HG02885 (cell line): ENCODE data around the gene PI4KB.
"Not testable (repeated sequence)": the region's sequence is repeated elsewhere in the genome, so short reads cannot be mapped to it uniquely, and the experiment has no call there.

Experiments used
- ATAC-seq: cut with Tn5 transposase; IDR thresholded peaks from one replicate; pipeline ENCODE4 v1.9.1; 2021; ENCODE audit warnings: mild to moderate bottlenecking; ENCODE audit not compliant: unreplicated experiment, poor library complexity

PI4KB gene

DNA sequence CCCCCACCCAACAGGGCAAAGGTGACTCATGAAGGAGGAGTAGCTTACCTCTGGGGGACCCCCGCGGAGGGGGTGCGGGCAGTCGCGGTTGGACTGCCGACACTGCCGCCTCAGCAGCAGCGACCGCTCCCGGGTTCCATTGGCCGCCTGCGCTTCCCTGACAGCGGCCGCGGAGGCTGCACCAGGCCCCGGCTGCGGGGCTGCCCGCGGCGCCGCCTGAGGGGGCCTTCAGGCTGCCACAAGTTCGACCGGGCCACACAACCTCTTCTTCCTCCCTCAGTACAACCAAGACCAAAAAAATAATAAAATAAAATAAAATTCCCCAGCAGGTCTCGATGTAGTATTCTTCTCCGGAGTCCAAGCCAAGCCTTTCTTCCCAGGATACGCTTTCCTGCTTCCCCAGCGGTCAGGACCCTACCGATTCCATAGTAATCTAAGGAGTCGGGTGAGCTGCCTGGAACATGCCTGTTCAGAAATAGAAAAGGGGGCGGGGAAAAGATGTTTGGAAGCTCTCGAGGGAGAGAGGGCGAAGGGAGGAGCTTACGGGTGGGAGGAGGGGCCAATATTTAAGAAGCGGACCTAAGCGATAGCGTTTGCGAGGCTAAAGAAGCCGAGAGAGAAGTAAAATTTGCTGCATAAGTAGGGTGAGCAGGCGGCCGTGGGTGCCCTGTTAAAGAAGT, at the start of gene PI4KB:
PI4KB (minus strand) TSS at position 194 of the 680 bp plus-strand sequence. CDS start 10,935 bp downstream, outside the sequence.
- peak; percentile 83 for ATAC-seq

DNA sequence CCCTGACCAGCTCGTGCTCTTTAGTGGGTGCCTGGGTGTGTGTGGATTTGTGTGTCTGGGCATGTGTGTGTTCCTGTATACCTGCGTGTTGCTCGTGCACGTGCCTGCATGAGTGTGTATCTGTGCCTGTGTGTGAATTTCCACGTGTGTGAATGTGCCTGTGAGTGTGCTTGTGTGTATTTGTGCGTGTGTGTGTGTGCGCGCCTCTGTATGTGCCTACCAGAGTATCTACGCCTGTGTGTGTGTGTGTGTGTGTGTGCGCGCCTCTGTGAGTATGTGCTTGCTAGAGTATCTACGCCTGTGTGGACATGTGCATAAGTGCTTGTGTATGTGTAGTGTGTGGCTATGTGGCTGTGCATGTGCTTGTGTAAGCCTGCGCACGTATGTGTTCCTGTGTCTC, 46.0 kb upstream of the PI4KB start:
- no peak for ATAC-seq

DNA sequence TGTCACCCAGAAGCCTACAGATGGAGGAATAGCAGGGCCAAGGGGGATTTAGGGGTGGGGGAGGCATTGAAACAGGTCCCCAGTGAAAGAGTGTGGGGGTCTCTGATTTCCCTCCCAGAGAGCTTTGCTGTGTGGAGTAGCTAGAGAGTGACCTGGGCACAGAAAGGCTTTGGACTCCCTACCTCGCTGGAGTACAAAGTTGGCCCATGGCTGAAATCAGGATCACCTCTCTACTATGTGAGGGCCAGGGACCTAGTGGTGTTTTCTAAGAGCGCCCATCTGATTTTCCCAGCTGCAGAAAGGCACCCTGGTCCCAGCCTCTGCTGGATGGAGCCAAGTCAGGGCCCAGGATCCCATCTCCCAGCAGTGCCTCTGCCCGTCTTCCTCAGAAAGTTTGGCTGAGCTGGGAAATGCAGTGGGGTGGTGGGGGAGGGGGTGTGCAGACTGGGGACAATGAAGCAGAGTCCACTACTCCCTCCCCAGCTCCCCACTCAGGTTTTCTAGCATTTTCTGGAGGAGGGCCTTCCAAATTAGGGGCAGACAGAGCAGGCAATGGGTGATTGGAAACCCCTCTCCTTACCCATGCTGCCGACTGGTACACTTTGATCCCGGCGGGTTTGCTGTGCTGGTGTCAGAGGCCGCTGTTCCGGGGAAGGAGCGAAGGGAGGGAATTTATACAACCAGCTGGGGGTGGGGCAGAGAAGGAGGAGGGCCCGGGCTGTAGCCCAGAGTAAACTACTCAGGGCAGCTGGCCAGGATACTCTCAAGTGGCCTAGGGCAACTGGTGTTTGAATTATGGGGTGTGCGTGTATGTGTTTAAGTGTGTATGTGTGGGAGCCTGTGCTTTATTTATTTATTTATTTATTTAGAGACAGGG, 45.1 kb upstream of the PI4KB start, which contains the start of gene SELENBP1:
SELENBP1 (minus strand) TSS at position 648 of the 877 bp plus-strand sequence; CDS start at position 584, 64 bp downstream.
- ATAC-seq: no peak

DNA sequence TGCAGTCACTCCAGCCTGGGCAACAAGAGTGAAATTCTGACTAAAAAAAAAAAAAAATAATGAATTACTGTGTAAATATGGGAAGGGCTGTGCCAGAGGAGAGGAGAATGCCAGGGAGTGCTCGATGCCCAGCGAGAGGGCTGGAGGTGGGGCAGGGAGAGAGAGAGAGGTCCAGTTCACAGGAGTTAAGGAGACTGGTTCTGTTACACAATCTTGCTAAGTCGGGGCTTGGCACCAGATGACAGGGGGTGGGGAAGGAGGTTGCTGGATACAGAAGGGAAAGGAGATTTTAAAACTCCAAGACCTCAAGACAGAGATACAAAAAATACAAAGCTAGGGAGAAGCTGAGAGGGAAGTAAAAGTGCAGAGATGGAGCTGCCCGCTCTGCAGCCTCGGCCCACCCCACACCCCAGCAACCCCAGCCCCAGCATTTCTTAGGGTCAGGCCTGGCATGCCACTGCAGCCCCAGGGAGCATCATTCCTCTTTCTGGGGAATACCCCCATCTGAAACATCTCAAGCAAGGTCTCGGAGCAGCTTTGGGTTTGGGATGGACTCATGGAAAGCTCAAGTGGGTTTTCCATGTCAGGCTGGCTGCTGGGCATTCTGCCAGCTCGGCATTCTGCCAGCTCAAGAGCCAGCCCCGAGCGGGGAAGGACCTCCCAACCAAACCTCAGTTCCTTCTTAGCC, 44.3 kb upstream of the PI4KB start:
- no peak for ATAC-seq

DNA sequence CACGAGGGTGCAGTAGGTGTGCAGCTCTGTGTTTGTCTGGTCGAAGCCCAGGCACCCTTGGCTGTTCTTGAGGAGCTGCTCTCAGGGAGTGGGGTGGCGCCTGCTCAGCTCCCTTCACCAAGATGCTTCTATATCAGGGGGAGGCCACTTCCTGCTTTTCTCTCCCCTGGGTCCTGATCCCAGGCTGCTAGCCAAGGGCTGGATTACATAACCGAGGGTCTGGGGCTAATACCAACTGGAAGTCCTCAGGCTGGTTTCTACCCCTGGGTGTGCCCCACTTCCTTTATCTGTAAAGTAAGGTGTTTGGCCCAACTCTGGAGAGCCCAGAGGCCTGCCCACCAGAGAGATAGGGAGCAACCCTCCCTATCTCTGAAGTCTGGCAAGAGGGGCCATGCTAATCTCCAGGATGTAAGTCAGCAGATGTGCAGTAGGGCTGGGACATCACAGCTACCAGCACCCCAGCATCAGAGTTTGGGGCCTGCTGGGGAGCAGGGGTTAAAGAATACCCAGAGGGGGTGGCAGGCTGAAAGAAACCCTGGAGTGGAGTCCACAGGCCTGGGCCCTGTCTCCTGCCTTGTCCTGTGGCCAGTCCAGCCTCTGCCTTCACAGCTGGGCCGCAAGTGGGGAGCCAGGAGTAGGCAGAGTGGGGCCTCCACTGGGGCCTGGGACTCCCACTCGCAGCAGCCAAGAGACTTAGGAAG, 43.1 kb upstream of the PI4KB start:
- no peak for ATAC-seq

DNA sequence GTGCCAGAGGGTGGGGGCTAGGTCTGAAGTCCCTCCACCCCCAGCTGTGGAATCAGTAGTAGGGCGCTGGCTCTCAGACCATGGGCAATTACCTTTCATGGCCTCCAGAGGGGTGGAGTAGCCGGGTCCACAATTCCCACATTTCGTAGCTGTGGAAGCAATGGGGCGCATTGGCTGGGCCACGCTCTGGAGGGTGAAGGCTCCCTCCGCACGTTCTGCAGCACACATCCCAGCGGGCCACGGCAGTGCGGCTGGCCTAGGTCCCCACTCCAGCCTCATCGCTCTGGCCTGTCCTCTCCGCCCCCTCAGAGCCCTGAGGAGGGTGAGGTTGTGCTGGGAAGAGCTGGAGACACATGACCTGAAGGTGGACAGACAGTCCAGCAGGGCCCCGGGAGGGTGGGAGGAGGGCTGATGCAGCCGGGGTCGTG, 42.4 kb upstream of the PI4KB start:
- ATAC-seq: no peak

DNA sequence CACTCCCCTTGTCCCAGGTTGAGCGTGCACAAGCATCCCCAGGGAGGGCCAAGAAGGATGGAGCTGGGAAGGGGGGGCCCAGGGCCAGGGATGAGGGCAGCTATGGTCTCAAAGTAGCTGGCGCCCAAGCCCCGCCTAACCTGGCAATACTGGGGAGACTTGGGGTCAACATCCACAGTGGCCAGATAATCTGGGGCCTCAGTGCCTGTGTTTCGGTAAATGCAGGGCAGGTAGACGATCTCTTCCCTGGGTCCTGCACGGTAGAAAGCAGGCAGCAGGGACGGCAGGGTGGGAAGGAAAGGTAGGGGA, 42.0 kb upstream of the PI4KB start:
- no peak for ATAC-seq

DNA sequence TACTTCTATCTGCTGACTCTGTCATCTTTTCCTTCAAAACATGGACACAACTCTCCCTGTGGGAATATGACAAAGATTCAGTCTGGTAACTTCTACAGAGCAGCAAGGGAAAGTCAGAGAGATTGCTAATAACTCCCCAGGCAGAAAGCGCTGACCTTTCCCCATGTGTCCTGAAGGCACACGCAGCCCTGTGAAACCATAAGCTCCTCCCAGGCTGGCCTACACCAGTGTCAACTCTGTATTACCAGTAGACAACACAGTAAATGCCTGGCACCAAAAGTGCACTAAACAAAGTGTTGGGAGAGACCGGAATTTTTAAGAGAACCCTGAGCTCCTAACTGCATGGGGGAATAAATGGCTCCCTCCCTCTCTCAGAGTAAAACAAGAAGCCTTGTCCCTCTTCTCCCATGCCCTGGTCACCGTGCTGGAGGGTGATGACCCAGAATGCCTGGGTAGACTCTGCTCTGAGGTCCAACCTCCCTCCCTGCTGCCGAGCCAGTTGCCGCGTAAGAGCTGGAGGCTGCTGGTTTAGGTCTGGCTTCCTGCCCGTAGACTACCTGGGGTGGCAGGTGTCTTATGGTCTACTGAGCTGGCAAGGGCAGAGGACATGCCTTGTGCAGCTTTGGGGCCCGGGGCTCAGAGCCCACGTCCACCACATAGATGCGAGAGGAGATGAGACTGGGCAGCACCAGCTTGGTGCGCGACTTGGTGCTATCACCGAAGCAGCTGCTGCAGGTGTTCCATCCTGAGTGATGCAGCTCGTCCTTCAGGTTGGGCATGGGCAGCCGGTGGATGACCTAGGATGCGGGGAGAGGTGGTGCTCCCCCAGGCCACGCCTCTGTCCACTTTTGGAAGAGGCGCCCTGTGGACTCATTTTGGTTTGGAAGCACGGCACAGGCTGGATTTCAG, 41.4 kb upstream of the PI4KB start:
- no peak for ATAC-seq

DNA sequence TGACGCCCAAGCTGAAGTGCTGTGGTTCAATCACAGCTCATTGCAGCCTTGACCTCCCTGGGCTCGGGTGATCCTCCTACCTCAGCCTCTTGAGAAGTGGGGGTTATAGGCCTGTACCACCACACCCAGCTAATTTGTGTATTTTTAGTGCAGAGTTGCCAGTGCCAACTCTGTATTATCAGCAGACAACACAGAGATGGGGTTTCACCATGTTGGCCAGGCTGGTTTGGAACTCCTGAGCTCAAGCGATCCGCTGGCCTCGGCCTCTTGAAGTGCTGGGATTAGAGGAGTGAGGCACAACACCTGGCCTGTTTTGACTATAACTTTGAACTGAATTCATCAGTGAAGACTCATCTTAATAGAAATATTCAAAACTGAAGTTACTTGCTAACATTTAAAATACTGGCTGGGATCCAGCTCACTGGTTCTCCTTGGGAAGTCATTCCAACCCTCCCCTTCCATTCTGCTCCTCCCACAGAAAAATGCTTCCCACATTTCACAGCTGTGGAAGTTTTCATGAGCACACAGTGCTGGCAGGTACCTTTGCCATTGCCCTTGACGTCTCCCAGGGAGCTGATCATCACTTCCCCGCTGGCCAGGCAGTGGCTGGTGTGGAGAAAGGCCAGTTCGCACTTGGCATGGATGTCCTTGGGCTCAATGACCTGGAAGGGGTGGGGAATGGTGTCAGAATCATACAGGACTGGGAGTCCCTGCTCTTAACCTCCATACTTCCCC, 40.6 kb upstream of the PI4KB start:
- no peak for ATAC-seq

DNA sequence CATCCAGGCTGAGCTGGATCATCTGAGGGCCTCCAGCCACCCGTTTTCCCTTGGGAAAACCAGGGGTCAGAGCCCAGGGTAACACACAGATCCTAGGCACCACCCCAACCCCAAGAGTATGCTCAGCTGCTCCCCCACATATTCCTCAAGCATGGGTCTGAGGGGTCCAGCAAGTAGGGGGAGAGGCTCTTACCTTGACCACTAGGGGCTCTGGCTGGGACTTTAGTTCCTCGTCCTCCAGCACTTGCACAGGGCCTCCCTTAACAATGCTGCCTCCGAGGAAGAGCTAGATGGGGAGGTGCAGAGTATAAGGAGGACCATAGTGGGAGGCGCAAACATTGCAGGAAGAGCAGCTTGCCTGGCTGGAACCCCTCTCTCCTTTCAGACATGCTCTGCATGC, 37.8 kb upstream of the PI4KB start:
- ATAC-seq: no peak

DNA sequence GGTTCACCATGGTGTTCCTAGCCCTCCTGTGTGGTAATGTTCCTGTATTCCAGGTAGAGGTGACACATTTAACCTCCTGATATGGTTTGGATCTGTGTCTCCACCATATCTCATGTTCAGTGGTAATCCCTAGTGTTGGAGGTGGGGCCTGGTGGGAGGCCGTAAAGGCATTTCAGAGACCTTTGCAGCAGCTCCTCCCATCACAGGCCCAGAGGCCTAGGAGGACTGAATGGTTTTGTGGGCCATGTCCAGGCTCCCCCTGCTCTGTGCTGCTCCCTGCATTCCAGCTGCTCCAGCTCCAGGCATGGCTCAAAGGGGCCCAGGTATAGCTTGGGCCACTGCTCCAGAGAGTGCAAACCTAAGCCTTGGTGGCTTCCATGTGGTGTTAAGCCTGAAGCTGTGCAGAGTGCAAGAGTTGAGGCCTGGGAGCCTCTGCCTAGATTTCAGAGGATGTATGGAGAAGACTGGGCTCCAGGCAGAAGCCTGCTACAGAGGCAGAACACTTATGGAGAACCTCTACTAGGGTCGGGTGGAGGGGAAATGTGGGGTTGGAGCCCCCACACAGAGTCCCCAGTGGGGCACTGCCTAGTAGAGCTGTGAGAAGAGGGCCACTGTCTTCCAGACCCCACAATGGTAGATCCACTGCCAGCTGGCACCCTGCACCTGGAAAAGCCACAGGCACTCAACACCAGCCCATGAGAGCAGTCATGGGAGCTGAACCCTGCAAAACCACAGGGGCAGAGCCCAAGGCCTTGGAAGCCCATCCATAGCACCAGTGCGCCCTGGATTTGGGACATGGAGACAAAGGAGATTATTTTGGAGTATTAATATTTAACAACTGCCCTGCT, 35.3 kb upstream of the PI4KB start:
- no peak for ATAC-seq

DNA sequence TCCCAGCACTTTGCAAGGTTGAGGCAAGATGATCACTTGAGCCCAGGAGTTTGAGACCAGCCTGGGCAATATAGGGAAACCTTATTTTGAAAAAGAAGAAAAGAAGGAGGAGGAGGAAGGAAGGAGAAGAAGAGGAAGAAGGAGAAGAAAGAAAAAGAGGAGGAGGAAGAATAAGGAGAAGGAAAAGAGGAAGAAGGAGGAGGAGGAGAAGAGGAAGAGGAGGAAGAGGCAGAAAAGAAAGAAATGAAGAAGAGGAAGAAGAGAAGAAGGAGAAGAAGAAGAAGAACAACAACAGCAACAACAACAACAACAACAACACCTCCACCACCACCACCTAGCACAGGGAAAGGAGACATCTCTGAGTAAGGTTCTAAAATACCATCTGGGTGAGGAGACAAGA, 34.7 kb upstream of the PI4KB start:
- no peak for ATAC-seq

DNA sequence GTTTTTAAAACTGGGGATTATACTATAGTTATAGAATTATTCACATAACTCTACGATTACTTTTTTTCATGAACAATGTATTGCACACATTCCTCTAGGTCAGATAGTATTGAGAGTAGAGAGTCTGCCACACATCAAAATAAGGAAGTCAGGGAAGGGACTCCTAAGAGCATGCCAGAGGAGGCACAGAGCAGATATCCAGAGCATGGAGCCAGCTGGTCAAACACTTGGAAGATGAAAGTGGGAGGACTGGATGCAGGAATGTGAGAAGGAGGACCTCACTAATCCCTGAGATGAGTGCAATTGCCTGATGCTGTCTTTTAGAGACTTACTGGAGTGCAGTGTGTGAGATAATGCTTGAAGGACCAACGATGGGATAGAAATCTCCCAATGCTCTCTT, 29.5 kb upstream of the PI4KB start:
- no peak for ATAC-seq

DNA sequence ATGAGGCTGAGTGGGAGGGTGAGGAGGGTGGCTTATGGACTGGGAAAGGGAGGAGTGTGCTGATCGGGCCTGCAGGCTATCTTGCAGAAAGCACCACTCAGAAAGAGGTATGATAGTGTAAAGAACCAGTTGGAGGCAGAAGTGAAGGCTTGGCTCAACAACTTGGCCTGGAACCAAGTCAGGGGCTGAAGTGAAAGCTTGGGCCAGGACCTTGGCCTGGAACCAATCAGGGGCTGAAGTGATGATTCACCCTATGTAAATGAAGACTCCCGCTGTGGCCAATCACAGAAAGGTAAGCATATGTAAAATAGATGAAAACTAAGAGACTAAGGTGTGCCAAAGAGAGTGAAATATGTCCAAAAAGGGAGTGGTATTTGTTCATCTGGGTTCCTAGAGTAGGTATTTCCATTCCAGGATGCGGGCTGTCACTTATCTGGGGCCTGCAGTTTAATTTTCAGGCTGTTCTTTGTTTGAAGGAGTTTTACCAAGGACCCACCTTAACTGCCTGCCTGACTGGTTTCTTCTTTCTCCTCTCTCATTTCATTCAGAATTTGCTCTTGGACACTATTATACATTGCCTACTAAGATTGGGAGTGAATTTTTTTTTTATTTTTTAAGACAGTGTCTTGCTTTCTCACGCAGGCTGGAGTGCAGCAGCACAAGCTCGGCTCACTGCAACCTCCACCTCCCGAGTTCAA, 25.0 kb upstream of the PI4KB start:
- no peak for ATAC-seq

DNA sequence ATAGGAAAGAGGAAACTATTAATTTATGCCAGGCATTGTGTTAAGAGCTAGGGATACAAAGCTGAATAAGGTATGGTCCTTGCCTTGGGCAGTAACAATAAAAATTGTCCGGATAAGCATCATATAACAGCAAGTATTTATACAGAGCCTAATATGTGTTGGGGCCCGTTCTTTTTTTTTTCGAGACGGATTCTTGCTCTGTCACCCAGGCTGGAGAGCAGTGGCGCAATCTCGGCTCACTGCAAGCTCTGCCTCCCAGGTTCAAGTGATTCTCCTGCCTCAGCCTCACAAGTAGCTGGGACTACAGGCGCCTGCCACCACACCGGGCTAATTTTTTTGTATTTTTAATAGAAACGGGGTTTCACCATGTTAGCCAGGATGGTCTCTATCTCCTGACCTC, 23.1 kb upstream of the PI4KB start:
- ATAC-seq: not testable (repeated sequence)

DNA sequence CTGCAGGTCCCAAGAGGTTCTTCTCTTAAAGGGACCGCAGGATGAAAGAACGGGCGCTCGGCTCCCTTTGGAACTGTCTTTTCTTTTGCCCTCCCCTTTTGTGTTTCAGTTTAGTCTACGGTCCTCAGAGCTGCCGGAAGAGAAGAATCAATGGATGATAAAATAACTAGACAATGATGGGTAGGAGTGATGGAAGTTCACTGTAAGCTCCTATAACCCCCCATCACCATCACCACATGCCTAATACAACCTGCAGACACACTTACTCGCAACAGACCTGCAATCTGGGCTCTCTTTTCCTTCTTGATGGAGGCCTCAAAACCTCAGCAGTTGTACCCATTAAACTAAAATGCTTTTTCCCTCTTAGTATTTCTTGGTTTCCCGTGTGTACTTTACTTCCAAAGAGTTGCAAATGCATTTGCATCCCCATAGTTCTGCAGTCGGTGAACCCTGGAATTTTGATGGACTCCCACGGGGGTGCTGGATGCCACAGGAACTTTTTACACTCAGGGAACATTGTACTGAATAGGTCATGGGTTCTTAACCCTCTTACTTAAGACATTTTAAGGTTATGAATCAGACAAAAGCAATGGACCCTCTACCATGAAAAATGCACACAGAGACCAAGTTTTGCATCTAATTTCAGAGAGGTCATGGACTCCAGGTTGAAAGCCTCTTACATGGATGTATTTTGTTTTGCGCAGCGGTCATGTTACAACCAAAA, 20.5 kb upstream of the PI4KB start:
- no peak for ATAC-seq
